Astrocyte (in vitro differentiated cells and primary cell): ENCODE results near the gene PCP4. TPM values are rescaled to one million over a fixed set of nuclear protein-coding genes. Genes with fewer than 3 reads are reported as not detected.
"Not testable (repeated sequence)": the region's sequence is repeated elsewhere in the genome, so short reads cannot be mapped to it uniquely, and the experiment has no call there.

Source experiments
- DNase-seq: peaks from one replicate; pipeline ENCODE4 v3.0.0-alpha.2; 2010; ENCODE audit warnings: low read depth
- FAIRE-seq: peaks from 2 replicates; lab custom pipeline; 2011; peaks lifted over from hg19 to GRCh38; lab: Jason Lieb, UNC
- H2AFZ ChIP-seq: 2 replicates; pipeline ENCODE4 v1.6.0; 2012; ENCODE audit warnings: low read depth, low read length, inconsistent platforms
- H3K27ac ChIP-seq: 2 replicates; pipeline ENCODE4 v1.5.1; 2011; ENCODE audit warnings: low read depth, low read length, inconsistent platforms
- H3K27me3 ChIP-seq: 2 replicates; pipeline ENCODE4 v1.6.0; 2011; ENCODE audit warnings: low read length, inconsistent platforms; ENCODE audit not compliant: insufficient read depth
- H3K36me3 ChIP-seq: 2 replicates; pipeline ENCODE4 v1.5.1; 2011; ENCODE audit warnings: low read length, inconsistent platforms; ENCODE audit not compliant: insufficient read depth
- H3K4me1 ChIP-seq: 2 replicates; pipeline ENCODE4 v1.5.1; 2011; ENCODE audit warnings: low read length, inconsistent platforms; ENCODE audit not compliant: insufficient read depth
- H3K4me2 ChIP-seq: 2 replicates; pipeline ENCODE4 v1.6.0; 2012; ENCODE audit warnings: low read length, inconsistent platforms
- H3K4me3 ChIP-seq: 2 replicates; pipeline ENCODE4 v1.5.1; 2011; ENCODE audit warnings: low read depth, mild to moderate bottlenecking, low read length, inconsistent platforms; ENCODE audit not compliant: insufficient read depth
- H3K79me2 ChIP-seq: 2 replicates; pipeline ENCODE4 v1.6.0; 2012; ENCODE audit warnings: mild to moderate bottlenecking, low read length, inconsistent platforms; ENCODE audit not compliant: insufficient read depth
- H3K9ac ChIP-seq: 2 replicates; pipeline ENCODE4 v1.6.0; 2012; ENCODE audit warnings: mild to moderate bottlenecking, low read length, inconsistent platforms
- H3K9me3 ChIP-seq: 2 replicates; pipeline ENCODE4 v1.5.1; 2012; ENCODE audit warnings: low read depth, mild to moderate bottlenecking, low read length, inconsistent platforms; ENCODE audit not compliant: insufficient read depth
- H4K20me1 ChIP-seq: 2 replicates; pipeline ENCODE4 v1.6.0; 2012; ENCODE audit warnings: low read length, inconsistent platforms; ENCODE audit not compliant: insufficient read depth
- H3K27ac Mint-ChIP-seq: one replicate; pipeline ENCODE4 v1.8.0; 2021; ENCODE audit warnings: mild to moderate bottlenecking, mixed read lengths; ENCODE audit not compliant: unreplicated experiment
- H3K27me3 Mint-ChIP-seq: one replicate; pipeline ENCODE4 v1.8.0; 2021; ENCODE audit warnings: low read depth, mixed read lengths; ENCODE audit not compliant: unreplicated experiment
- H3K36me3 Mint-ChIP-seq: one replicate; pipeline ENCODE4 v1.8.0; 2021; ENCODE audit warnings: low read depth, mixed read lengths; ENCODE audit not compliant: unreplicated experiment
- H3K4me1 Mint-ChIP-seq: one replicate; pipeline ENCODE4 v1.8.0; 2021; ENCODE audit warnings: low read depth, mixed read lengths; ENCODE audit not compliant: unreplicated experiment
- H3K4me3 Mint-ChIP-seq: one replicate; pipeline ENCODE4 v1.8.0; 2021; ENCODE audit warnings: mild to moderate bottlenecking, moderate library complexity, mixed read lengths; ENCODE audit not compliant: unreplicated experiment
- H3K9me3 Mint-ChIP-seq: one replicate; pipeline ENCODE4 v1.8.0; 2021; ENCODE audit warnings: mild to moderate bottlenecking, mixed read lengths; ENCODE audit not compliant: unreplicated experiment
- CTCF ChIP-seq: IDR thresholded peaks from 2 replicates; pipeline ENCODE4 v1.5.1; 2011; ENCODE audit warnings: low read depth, mild to moderate bottlenecking, inconsistent platforms, low read length, moderate library complexity; ENCODE audit not compliant: insufficient read depth
- EZH2 ChIP-seq: IDR thresholded peaks from 2 replicates; pipeline ENCODE4 v1.6.1; 2012; ENCODE audit warnings: mild to moderate bottlenecking, low read length, inconsistent platforms; ENCODE audit not compliant: insufficient read depth
- total RNA-seq: library from RNA; stranded (reverse); gene quantifications from 2 replicates; pipeline ENCODE4 v1.2.1, GENCODE V29; 2021

The PCP4 gene
- total RNA-seq, 1 donor from 2014 or later, result 0.68 TPM

- FAIRE-seq (no peak), DNase-seq (peak; percentile 2)
- Mint-ChIP-seq H3K9me3 (no peaks in the 10 kb centered on the region), H3K36me3 (no peaks in the 10 kb centered on the region), H3K27me3 (peaks cover 14% of the 10 kb centered on the region), H3K4me3 (no peak overlapping the region), H3K4me1 (no peaks in the 10 kb centered on the region), H3K27ac (no peak overlapping the region)
- Histone ChIP-seq H3K79me2 (no peaks in the 10 kb centered on the region), H3K9me3 (no peaks in the 10 kb centered on the region), H3K4me1 (no peaks in the 10 kb centered on the region), H3K36me3 (no peaks in the 10 kb centered on the region), H3K4me3 (no peak overlapping the region), H3K27ac (no peak overlapping the region), H2AFZ (no peak overlapping the region), H3K27me3 (peaks cover 8% of the 10 kb centered on the region), H4K20me1 (no peaks in the 10 kb centered on the region), H3K9ac (no peak overlapping the region), H3K4me2 (no peak overlapping the region)
- no peak for TF ChIP-seq CTCF
Observed at GRCh38 chr21:39885119-39885848, 18.0 kb downstream of the PCP4 start.

GRCh38 chr21:39888848-39889247, 21.6 kb downstream of the PCP4 start:
- no peak for DNase-seq
- TF ChIP-seq CTCF (no peak), EZH2 (no peak)
- no peak overlapping the region for H3K9ac ChIP-seq
- no peaks in the 10 kb centered on the region for H3K27me3 ChIP-seq
- no peak overlapping the region for H2AFZ ChIP-seq
- H3K27ac Mint-ChIP-seq, result no peak overlapping the region
- H3K4me3 Mint-ChIP-seq, result no peak overlapping the region
- peaks cover 2% of the 10 kb centered on the region for H3K4me1 Mint-ChIP-seq
- H3K4me2 ChIP-seq, result no peak overlapping the region
- H3K27me3 Mint-ChIP-seq, result peaks cover 5% of the 10 kb centered on the region
- no peak for FAIRE-seq
- H3K4me3 ChIP-seq, result no peak overlapping the region
- H3K79me2 ChIP-seq, result no peaks in the 10 kb centered on the region
- no peaks in the 10 kb centered on the region for H4K20me1 ChIP-seq
- H3K4me1 ChIP-seq, result no peaks in the 10 kb centered on the region
- no peaks in the 10 kb centered on the region for H3K9me3 Mint-ChIP-seq
- H3K27ac ChIP-seq, result no peak overlapping the region
- H3K36me3 Mint-ChIP-seq, result no peaks in the 10 kb centered on the region
- H3K36me3 ChIP-seq, result no peaks in the 10 kb centered on the region
- H3K9me3 ChIP-seq, result no peaks in the 10 kb centered on the region

- no peaks in the 10 kb centered on the region for H3K9me3 Mint-ChIP-seq
- peaks cover 11% of the 10 kb centered on the region for H3K27me3 Mint-ChIP-seq
- H3K4me3 ChIP-seq, result no peak overlapping the region
- H3K9ac ChIP-seq, result no peak overlapping the region
- H3K27ac ChIP-seq, result no peak overlapping the region
- no peaks in the 10 kb centered on the region for H3K9me3 ChIP-seq
- H3K79me2 ChIP-seq, result no peaks in the 10 kb centered on the region
- FAIRE-seq, result no peak
- H3K4me1 Mint-ChIP-seq, result peaks cover 2% of the 10 kb centered on the region
- H3K27me3 ChIP-seq, result no peaks in the 10 kb centered on the region
- H3K27ac Mint-ChIP-seq, result no peak overlapping the region
- H3K4me2 ChIP-seq, result no peak overlapping the region
- H4K20me1 ChIP-seq, result no peaks in the 10 kb centered on the region
- no peaks in the 10 kb centered on the region for H3K4me1 ChIP-seq
- no peaks in the 10 kb centered on the region for H3K36me3 ChIP-seq
- no peaks in the 10 kb centered on the region for H3K36me3 Mint-ChIP-seq
- no peak for DNase-seq
- TF ChIP-seq CTCF, result no peak
- TF ChIP-seq EZH2, result no peak
- H2AFZ ChIP-seq, result no peak overlapping the region
- no peak overlapping the region for H3K4me3 Mint-ChIP-seq
Observed at GRCh38 chr21:39891111-39891510, 23.9 kb downstream of the PCP4 start.

- H3K4me1 Mint-ChIP-seq, FAIRE-seq, H2AFZ ChIP-seq, H3K36me3 Mint-ChIP-seq, H3K9ac ChIP-seq, H3K4me1 ChIP-seq, H3K4me2 ChIP-seq, H3K27me3 ChIP-seq, H3K27ac ChIP-seq, DNase-seq, H3K9me3 Mint-ChIP-seq, H3K36me3 ChIP-seq, H3K27ac Mint-ChIP-seq, H3K4me3 Mint-ChIP-seq, H3K79me2 ChIP-seq, H4K20me1 ChIP-seq, H3K9me3 ChIP-seq, H3K4me3 ChIP-seq: not testable (repeated sequence)
- H3K27me3 Mint-ChIP-seq, result peaks cover 11% of the 10 kb centered on the region
Observed at GRCh38 chr21:39891863-39892262, 24.6 kb downstream of the PCP4 start.
